Measurements from ENCODE around the gene FFAR2.
"Not testable (repeated sequence)": the region's sequence is repeated elsewhere in the genome, so short reads cannot be mapped to it uniquely, and the experiment has no call there.

The FFAR2 gene

GRCh38 chr19:35417278-35417677 lies 30.8 kb upstream of the FFAR2 start:
- H3K9me3 Mint-ChIP-seq = no peaks in the 10 kb centered on the region
- DNase-seq (no peak), ATAC-seq (no peak)
- no peak overlapping the region for H3K4me3 Mint-ChIP-seq
- H3K4me1 Mint-ChIP-seq = no peaks in the 10 kb centered on the region
- H3K27me3 Mint-ChIP-seq = peaks cover 34% of the 10 kb centered on the region
- no peak overlapping the region for H3K27ac Mint-ChIP-seq

GRCh38 chr19:35417713-35418534 lies 30.1 kb upstream of the FFAR2 start:
- no peak overlapping the region for H3K4me3 Mint-ChIP-seq
- no peak for ATAC-seq
- DNase-seq = no peak
- no peaks in the 10 kb centered on the region for H3K9me3 Mint-ChIP-seq
- H3K4me1 Mint-ChIP-seq = no peaks in the 10 kb centered on the region
- H3K27me3 Mint-ChIP-seq = peaks cover 34% of the 10 kb centered on the region
- H3K27ac Mint-ChIP-seq = peak overlapping the region in 1 of 2 donors; percentile 92

GRCh38 chr19:35419046-35419445 lies 29.0 kb upstream of the FFAR2 start:
- peaks cover 34% of the 10 kb centered on the region for H3K27me3 Mint-ChIP-seq
- DNase-seq (no peak), ATAC-seq (no peak)
- H3K4me3 Mint-ChIP-seq = no peak overlapping the region
- no peak overlapping the region for H3K27ac Mint-ChIP-seq
- no peaks in the 10 kb centered on the region for H3K4me1 Mint-ChIP-seq
- H3K9me3 Mint-ChIP-seq = no peaks in the 10 kb centered on the region

GRCh38 chr19:35419805-35420204 lies 28.3 kb upstream of the FFAR2 start:
- DNase-seq = no peak
- ATAC-seq = no peak
- H3K4me3 Mint-ChIP-seq = no peak overlapping the region
- no peak overlapping the region for H3K27ac Mint-ChIP-seq
- H3K27me3 Mint-ChIP-seq = peaks cover 34% of the 10 kb centered on the region
- no peaks in the 10 kb centered on the region for H3K4me1 Mint-ChIP-seq
- no peaks in the 10 kb centered on the region for H3K9me3 Mint-ChIP-seq

- no peak for ATAC-seq
- Mint-ChIP-seq H3K4me1 (no peaks in the 10 kb centered on the region), H3K27me3 (peaks cover 28% of the 10 kb centered on the region), H3K9me3 (no peaks in the 10 kb centered on the region), H3K4me3 (no peak overlapping the region), H3K27ac (no peak overlapping the region)
- DNase-seq = no peak
These were observed 26.7 kb upstream of the FFAR2 start for GRCh38 chr19:35421362-35421761.

- not testable (repeated sequence) for H3K4me3 Mint-ChIP-seq, H3K9me3 Mint-ChIP-seq, ATAC-seq, DNase-seq, H3K27ac Mint-ChIP-seq, H3K27me3 Mint-ChIP-seq, H3K4me1 Mint-ChIP-seq
These were observed 24.7 kb upstream of the FFAR2 start for GRCh38 chr19:35423406-35423805.

- H3K4me3 Mint-ChIP-seq = no peak overlapping the region
- DNase-seq (no peak), ATAC-seq (no peak)
- peaks cover 8% of the 10 kb centered on the region for H3K27me3 Mint-ChIP-seq
- H3K4me1 Mint-ChIP-seq = peaks cover 3% of the 10 kb centered on the region
- peaks cover 3 to 4% of the 10 kb centered on the region in 2 donors for H3K9me3 Mint-ChIP-seq
- peak overlapping the region in 1 of 2 donors; percentile 23 for H3K27ac Mint-ChIP-seq
These were observed 22.4 kb upstream of the FFAR2 start for GRCh38 chr19:35425682-35426081.

- Mint-ChIP-seq H3K4me1 (peaks cover 14% of the 10 kb centered on the region), H3K27ac (no peak overlapping the region)
- ATAC-seq = no peak
These were observed 20.9 kb upstream of the FFAR2 start for GRCh38 chr19:35427187-35427586.

GRCh38 chr19:35429698-35430408 lies 18.2 kb upstream of the FFAR2 start:
- no peak for DNase-seq
- peaks cover 17 to 25% of the 10 kb centered on the region in 2 donors for H3K9me3 Mint-ChIP-seq

More at GRCh38 chr19:35427187-35427586, 20.9 kb upstream of the FFAR2 start:
- no peak for DNase-seq
- Mint-ChIP-seq H3K9me3 (peaks cover 15 to 19% of the 10 kb centered on the region in 2 donors), H3K4me3 (no peak overlapping the region), H3K27me3 (peaks cover 11% of the 10 kb centered on the region)

GRCh38 chr19:35430409-35431144 lies 17.5 kb upstream of the FFAR2 start:
- ATAC-seq (no peak), DNase-seq (no peak)
- peaks cover 17 to 25% of the 10 kb centered on the region in 2 donors for H3K9me3 Mint-ChIP-seq
- no peak overlapping the region for H3K4me3 Mint-ChIP-seq
- peak overlapping the region in 1 of 2 donors; percentile 0 for H3K27ac Mint-ChIP-seq
- H3K4me1 Mint-ChIP-seq = peaks cover 14% of the 10 kb centered on the region
- peaks cover 32% of the 10 kb centered on the region for H3K27me3 Mint-ChIP-seq

More at GRCh38 chr19:35429698-35430408, 18.2 kb upstream of the FFAR2 start:
- peaks cover 14% of the 10 kb centered on the region for H3K4me1 Mint-ChIP-seq
- no peak for ATAC-seq
- H3K27ac Mint-ChIP-seq = no peak overlapping the region
- peaks cover 37% of the 10 kb centered on the region for H3K27me3 Mint-ChIP-seq
- no peak overlapping the region for H3K4me3 Mint-ChIP-seq

- ATAC-seq (no peak), DNase-seq (no peak)
- H3K27ac Mint-ChIP-seq = no peak overlapping the region
- no peak overlapping the region for H3K4me3 Mint-ChIP-seq
- H3K9me3 Mint-ChIP-seq = peaks cover 17 to 25% of the 10 kb centered on the region in 2 donors
- peaks cover 21% of the 10 kb centered on the region for H3K4me1 Mint-ChIP-seq
- peaks cover 29% of the 10 kb centered on the region for H3K27me3 Mint-ChIP-seq
These were observed 16.8 kb upstream of the FFAR2 start for GRCh38 chr19:35431145-35431807.

GRCh38 chr19:35432911-35433310 lies 15.1 kb upstream of the FFAR2 start:
- ATAC-seq = no peak
- Mint-ChIP-seq H3K4me1 (peaks cover 33% of the 10 kb centered on the region), H3K27ac (no peak overlapping the region), H3K4me3 (no peak overlapping the region), H3K9me3 (peaks cover 17 to 25% of the 10 kb centered on the region in 2 donors), H3K27me3 (peaks cover 29% of the 10 kb centered on the region)
- no peak for DNase-seq

GRCh38 chr19:35433448-35433847 lies 14.6 kb upstream of the FFAR2 start:
- Mint-ChIP-seq H3K27ac (no peak overlapping the region), H3K4me1 (peaks cover 33% of the 10 kb centered on the region), H3K27me3 (peaks cover 29% of the 10 kb centered on the region), H3K4me3 (no peak overlapping the region), H3K9me3 (peaks cover 17 to 25% of the 10 kb centered on the region in 2 donors)
- DNase-seq (no peak), ATAC-seq (no peak)

GRCh38 chr19:35435896-35436295 lies 12.2 kb upstream of the FFAR2 start:
- Mint-ChIP-seq H3K4me3 (peak overlapping the region; percentile 72 to 73), H3K9me3 (peaks cover 12 to 19% of the 10 kb centered on the region in 2 donors), H3K27ac (peak overlapping the region in 1 of 2 donors; percentile 84), H3K4me1 (peaks cover 28% of the 10 kb centered on the region), H3K27me3 (peaks cover 38% of the 10 kb centered on the region)
- ATAC-seq (no peak), DNase-seq (no peak)
